ENCODE measurements around the gene RPP21.

DNA sequence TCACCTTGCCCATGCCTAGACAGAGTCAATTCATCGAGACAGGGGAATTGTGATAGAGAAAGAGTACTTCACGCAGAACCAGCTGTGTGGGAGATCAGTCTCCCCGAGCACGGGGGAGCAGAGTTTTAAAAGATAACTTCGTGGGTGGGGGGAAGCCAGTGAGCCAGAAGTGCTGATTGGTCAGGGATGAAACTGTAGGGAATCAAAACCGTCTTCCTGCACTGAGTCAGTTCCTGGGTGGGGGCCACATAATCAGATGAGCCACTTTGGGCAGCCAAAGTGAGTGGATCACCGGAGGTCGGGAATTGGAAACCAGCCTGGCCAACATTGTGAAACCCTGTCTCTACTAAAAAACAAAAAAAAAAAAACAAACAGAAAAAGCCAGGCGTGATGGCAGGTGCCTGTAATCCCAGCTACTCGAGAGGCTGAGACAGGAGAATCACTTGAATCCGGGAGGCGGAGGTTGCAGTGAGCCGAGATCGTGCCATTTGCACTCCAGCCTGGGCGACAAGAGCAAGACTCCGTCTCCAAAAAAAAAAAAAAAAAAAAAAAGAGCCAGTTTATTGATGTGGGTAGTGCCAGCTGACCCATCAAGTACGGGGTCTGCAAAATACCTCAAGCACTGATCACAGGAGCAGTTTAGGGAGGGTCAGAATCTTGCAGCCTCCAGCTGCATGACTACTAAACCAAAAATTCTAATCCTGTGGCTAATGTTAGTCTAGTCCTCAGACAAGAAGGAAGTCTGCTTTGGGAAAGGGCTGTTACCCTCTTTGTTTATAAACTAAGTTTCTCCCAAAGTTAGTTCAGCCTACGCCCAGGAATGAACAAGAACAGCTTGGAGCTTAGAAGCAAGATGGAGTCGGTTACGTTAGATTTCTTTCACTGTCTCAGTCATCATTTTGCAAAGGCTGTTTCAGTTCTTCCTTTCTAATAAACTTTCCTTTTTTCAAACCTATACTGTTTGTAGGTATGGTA is 22.1 kb upstream of the RPP21 start:
- TF ChIP-seq, protein P1, sequence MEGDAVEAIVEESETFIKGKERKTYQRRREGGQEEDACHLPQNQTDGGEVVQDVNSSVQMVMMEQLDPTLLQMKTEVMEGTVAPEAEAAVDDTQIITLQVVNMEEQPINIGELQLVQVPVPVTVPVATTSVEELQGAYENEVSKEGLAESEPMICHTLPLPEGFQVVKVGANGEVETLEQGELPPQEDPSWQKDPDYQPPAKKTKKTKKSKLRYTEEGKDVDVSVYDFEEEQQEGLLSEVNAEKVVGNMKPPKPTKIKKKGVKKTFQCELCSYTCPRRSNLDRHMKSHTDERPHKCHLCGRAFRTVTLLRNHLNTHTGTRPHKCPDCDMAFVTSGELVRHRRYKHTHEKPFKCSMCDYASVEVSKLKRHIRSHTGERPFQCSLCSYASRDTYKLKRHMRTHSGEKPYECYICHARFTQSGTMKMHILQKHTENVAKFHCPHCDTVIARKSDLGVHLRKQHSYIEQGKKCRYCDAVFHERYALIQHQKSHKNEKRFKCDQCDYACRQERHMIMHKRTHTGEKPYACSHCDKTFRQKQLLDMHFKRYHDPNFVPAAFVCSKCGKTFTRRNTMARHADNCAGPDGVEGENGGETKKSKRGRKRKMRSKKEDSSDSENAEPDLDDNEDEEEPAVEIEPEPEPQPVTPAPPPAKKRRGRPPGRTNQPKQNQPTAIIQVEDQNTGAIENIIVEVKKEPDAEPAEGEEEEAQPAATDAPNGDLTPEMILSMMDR (conservative IDR thresholded peaks at IDR 0.05 in 1 of 2, IDR thresholded peaks at IDR 0.05 in 1 of 2; ENCODE audit: low read depth in 1 of 2, low read length in 2 of 2) = no peak
- TF ChIP-seq EZH2 (IDR thresholded peaks at IDR 0.05; ENCODE audit: low read length, missing control alignments) = no peak

Data from fibroblast of lung (primary cell).